Keratinocyte (primary cell): ENCODE results near the gene CLNK. TPM values are rescaled to one million over a fixed set of nuclear protein-coding genes. Genes with fewer than 3 reads are reported as not detected.

Experiments
- DNase-seq: peaks from one replicate; pipeline ENCODE4 v3.0.0-alpha.2; 2011; ENCODE audit warnings: low read depth, missing footprints, low spot score
- FAIRE-seq: peaks from 2 replicates; lab custom pipeline; 2011; peaks lifted over from hg19 to GRCh38; lab: Jason Lieb, UNC
- H2AFZ ChIP-seq: 2 replicates; pipeline ENCODE4 v1.6.0; 2012; ENCODE audit warnings: low read length, control low read depth, inconsistent platforms; ENCODE audit not compliant: control insufficient read depth
- H3K27ac ChIP-seq: 2 replicates; pipeline ENCODE4 v1.5.1; 2011; ENCODE audit warnings: low read length; ENCODE audit not compliant: control insufficient read depth, insufficient read depth
- H3K27me3 ChIP-seq: 3 replicates; pipeline ENCODE4 v1.6.0; 2011; ENCODE audit warnings: low read length; ENCODE audit not compliant: control insufficient read depth, insufficient read depth; ENCODE audit errors: extremely low read depth
- H3K36me3 ChIP-seq, 2 experiments: 2 replicates in 1 of 2; 3 replicates in 1 of 2; pipeline ENCODE4 v1.5.1; 2011; ENCODE audit warnings: low read length in 2 of 2, mild to moderate bottlenecking in 1 of 2; ENCODE audit not compliant: control insufficient read depth in 2 of 2, insufficient read depth in 2 of 2; ENCODE audit errors: extremely low read depth in 1 of 2
- H3K4me1 ChIP-seq: 3 replicates; pipeline ENCODE4 v1.5.1; 2011; ENCODE audit warnings: low read length; ENCODE audit not compliant: control insufficient read depth, insufficient read depth; ENCODE audit errors: extremely low read depth
- H3K4me2 ChIP-seq: 3 replicates; pipeline ENCODE4 v1.6.0; 2011; ENCODE audit warnings: low read depth, low read length; ENCODE audit not compliant: control insufficient read depth, insufficient read depth; ENCODE audit errors: extremely low read depth
- H3K4me3 ChIP-seq, 3 experiments: fragments of 200-600 bp in 1 of 3; sonication (generic) in 1 of 3; 2 replicates in 2 of 3; 3 replicates in 1 of 3; pipeline ENCODE4 v1.5.1; 2011 to 2016; ENCODE audit warnings: low read length in 3 of 3, mild to moderate bottlenecking in 3 of 3, control low read depth in 2 of 3, inconsistent platforms in 1 of 3, low read depth in 1 of 3, mixed read lengths in 1 of 3, mixed run types in 1 of 3, moderate library complexity in 1 of 3; ENCODE audit not compliant: control insufficient read depth in 2 of 3, insufficient read depth in 2 of 3; ENCODE audit errors: extremely low read depth in 1 of 3
- H3K79me2 ChIP-seq: 2 replicates; pipeline ENCODE4 v1.6.0; 2012; ENCODE audit warnings: low read length; ENCODE audit not compliant: control insufficient read depth, insufficient read depth
- H3K9ac ChIP-seq: 3 replicates; pipeline ENCODE4 v1.6.0; 2011; ENCODE audit warnings: low read length; ENCODE audit not compliant: control insufficient read depth, insufficient read depth; ENCODE audit errors: extremely low read depth
- H3K9me1 ChIP-seq: 3 replicates; pipeline ENCODE4 v1.6.0; 2011; ENCODE audit warnings: low read length; ENCODE audit not compliant: control insufficient read depth, insufficient read depth; ENCODE audit errors: extremely low read depth
- H3K9me3 ChIP-seq: 2 replicates; pipeline ENCODE4 v1.5.1; 2012; ENCODE audit warnings: low read depth, low read length; ENCODE audit not compliant: control insufficient read depth
- H4K20me1 ChIP-seq: 3 replicates; pipeline ENCODE4 v1.6.0; 2011; ENCODE audit warnings: low read length; ENCODE audit not compliant: control insufficient read depth, insufficient read depth; ENCODE audit errors: extremely low read depth
- EZH2 ChIP-seq: IDR thresholded peaks from one replicate; pipeline ENCODE4 v1.6.1; 2012; ENCODE audit warnings: inconsistent platforms, mild to moderate bottlenecking, low read length, moderate library complexity
- dilution Hi-C: fragments of 300-500 bp; cut with MboI; formaldehyde crosslinking; loops from one replicate; pipeline ENCODE4 v1.7.0; 2020; ENCODE audit warnings: low sequenced_read_pairs; ENCODE audit not compliant: extremely low pct_ligation_motif_present
- polyA plus RNA-seq, 5 experiments: library from polyadenylated mRNA; depleted of rRNA in 3 of 5; stranded (reverse) in 3 of 5; stranded (forward) in 1 of 5; unstranded in 1 of 5; fragments of >200 nt; gene quantifications; 1 replicate in 1 of 5; 2 replicates in 3 of 5; 3 replicates in 1 of 5; pipeline versions ENCODE4 v1.2.1 to v1.2.3, GENCODE V29; 2011 to 2012; ENCODE audit warnings: missing spikeins in 2 of 5, low read depth in 1 of 5, low replicate concordance in 1 of 5
- TF ChIP-seq, protein P1 (sequence below), 3 experiments: IDR thresholded peaks in 1 of 3; conservative IDR thresholded peaks in 1 of 3; optimal IDR thresholded peaks in 1 of 3; 2 replicates in 2 of 3; 3 replicates in 1 of 3; pipeline versions ENCODE3 to v1.5.1; 2011; ENCODE audit warnings: low read length in 3 of 3, mild to moderate bottlenecking in 3 of 3, moderate library complexity in 2 of 3, control low read depth in 1 of 3, inconsistent platforms in 1 of 3; ENCODE audit not compliant: insufficient read depth in 2 of 3; ENCODE audit errors: extremely low read depth in 1 of 3

The CLNK gene
- polyA plus RNA-seq, 1 donor (not counting 4 experiments of a cell fraction or from before 2014, with no cell fraction given): not detected

DNA sequence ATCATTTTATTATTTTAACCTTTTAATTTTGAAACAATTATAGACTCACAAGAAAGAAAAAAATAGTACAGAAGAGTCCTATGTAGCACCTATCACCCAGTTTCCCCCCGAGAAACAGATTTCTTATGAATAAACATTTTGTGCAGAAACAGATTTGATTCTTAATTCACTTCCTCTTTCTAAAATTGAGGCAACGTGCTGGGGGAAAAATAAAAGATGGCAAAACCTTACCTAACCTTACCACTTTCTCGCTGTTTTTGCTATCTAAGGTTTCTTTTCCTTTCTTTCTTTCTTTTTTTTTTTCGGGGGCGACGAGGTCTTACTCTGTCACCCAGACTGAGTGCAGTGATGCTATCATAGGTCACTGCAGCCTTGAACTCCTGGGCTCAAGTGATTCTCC lies 4.3 kb upstream of the CLNK start:
- TF ChIP-seq EZH2: no peak
- TF ChIP-seq, protein P1, sequence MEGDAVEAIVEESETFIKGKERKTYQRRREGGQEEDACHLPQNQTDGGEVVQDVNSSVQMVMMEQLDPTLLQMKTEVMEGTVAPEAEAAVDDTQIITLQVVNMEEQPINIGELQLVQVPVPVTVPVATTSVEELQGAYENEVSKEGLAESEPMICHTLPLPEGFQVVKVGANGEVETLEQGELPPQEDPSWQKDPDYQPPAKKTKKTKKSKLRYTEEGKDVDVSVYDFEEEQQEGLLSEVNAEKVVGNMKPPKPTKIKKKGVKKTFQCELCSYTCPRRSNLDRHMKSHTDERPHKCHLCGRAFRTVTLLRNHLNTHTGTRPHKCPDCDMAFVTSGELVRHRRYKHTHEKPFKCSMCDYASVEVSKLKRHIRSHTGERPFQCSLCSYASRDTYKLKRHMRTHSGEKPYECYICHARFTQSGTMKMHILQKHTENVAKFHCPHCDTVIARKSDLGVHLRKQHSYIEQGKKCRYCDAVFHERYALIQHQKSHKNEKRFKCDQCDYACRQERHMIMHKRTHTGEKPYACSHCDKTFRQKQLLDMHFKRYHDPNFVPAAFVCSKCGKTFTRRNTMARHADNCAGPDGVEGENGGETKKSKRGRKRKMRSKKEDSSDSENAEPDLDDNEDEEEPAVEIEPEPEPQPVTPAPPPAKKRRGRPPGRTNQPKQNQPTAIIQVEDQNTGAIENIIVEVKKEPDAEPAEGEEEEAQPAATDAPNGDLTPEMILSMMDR (optimal IDR thresholded peaks at IDR 0.05 in 1 of 3, IDR thresholded peaks at IDR 0.05 in 1 of 3, conservative IDR thresholded peaks at IDR 0.05 in 1 of 3; ENCODE audit: extremely low read depth in 1 of 3, insufficient read depth in 2 of 3, low read length in 3 of 3): no peak
- DNase-seq: no peak
- Histone ChIP-seq H3K9me1 (no peaks in the 10 kb centered on the region), H3K4me3 (no peak overlapping the region), H3K9me3 (no peaks in the 10 kb centered on the region), H3K4me1 (peaks cover 2% of the 10 kb centered on the region), H3K4me2 (no peak overlapping the region), H3K36me3 (no peaks in the 10 kb centered on the region), H3K27me3 (no peaks in the 10 kb centered on the region), H2AFZ (no peak overlapping the region), H3K9ac (no peak overlapping the region), H4K20me1 (no peaks in the 10 kb centered on the region), H3K79me2 (no peaks in the 10 kb centered on the region), H3K27ac (no peak overlapping the region)
- FAIRE-seq: no peak
- dilution Hi-C loops: no loop called here

DNA sequence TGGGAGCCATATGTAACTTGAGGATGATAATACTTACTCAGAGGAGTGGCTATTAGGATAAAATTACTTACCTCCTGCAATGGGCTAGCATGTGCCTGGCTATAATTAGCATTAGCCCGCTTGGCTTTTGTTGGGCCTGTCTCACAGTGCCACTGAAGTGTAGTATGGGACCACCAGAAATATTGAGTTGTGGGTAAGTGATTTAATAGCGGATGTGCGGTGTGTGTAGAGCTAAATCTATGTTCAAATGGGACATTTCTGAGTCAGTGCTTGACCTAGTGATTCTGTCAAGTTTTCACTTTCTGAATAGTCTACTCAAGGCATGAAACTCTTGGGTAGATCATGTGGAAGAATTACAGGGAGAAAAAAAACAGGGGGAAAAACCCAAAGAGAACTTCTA lies 3.5 kb upstream of the CLNK start:
- dilution Hi-C loops: no loop called here
- no peak for TF ChIP-seq EZH2
- no peak for FAIRE-seq

DNA sequence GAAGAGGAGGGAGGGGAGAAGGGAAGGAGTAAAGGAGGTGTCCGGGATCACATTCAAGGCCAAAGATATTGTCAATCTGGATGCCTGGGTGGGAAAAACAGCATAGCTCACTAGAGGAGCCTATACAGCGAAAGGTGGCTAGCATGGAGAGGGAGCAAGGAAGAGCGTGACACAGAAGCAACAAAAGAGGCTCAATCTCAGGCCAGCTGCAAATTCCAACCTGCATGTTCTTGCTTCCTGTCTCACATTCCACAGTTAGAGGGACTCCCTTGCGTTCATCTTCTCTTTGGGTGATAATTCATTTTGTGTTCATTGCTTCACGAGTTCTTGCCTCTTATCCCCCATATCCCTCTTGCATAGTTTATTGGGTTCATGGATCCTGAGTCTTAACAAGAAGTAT lies 3.0 kb upstream of the CLNK start:
- FAIRE-seq (no peak), DNase-seq (no peak)
- H3K36me3 ChIP-seq: no peaks in the 10 kb centered on the region
- no peak overlapping the region for H3K4me3 ChIP-seq
- TF ChIP-seq, protein P1 (optimal IDR thresholded peaks at IDR 0.05 in 1 of 3, IDR thresholded peaks at IDR 0.05 in 1 of 3, conservative IDR thresholded peaks at IDR 0.05 in 1 of 3; ENCODE audit: extremely low read depth in 1 of 3, insufficient read depth in 2 of 3, low read length in 3 of 3): no peak
- no peak for TF ChIP-seq EZH2
- H3K9me1 ChIP-seq: no peaks in the 10 kb centered on the region
- no peaks in the 10 kb centered on the region for H3K4me1 ChIP-seq
- no peaks in the 10 kb centered on the region for H3K27me3 ChIP-seq
- H2AFZ ChIP-seq: no peak overlapping the region
- no peak overlapping the region for H3K4me2 ChIP-seq
- no peak overlapping the region for H3K27ac ChIP-seq
- no peak overlapping the region for H3K9ac ChIP-seq
- H3K9me3 ChIP-seq: no peaks in the 10 kb centered on the region
- dilution Hi-C loops: no loop called here
- H4K20me1 ChIP-seq: no peaks in the 10 kb centered on the region
- no peaks in the 10 kb centered on the region for H3K79me2 ChIP-seq

More for the DNA sequence above, 3.5 kb upstream of the CLNK start:
- no peak overlapping the region for H3K27ac ChIP-seq
- H3K27me3 ChIP-seq: no peaks in the 10 kb centered on the region
- no peak overlapping the region for H2AFZ ChIP-seq
- no peak overlapping the region for H3K4me3 ChIP-seq
- no peak overlapping the region for H3K4me2 ChIP-seq
- H3K79me2 ChIP-seq: no peaks in the 10 kb centered on the region
- no peaks in the 10 kb centered on the region for H3K4me1 ChIP-seq
- no peaks in the 10 kb centered on the region for H3K36me3 ChIP-seq
- H3K9me3 ChIP-seq: no peaks in the 10 kb centered on the region
- H3K9ac ChIP-seq: no peak overlapping the region
- no peaks in the 10 kb centered on the region for H4K20me1 ChIP-seq
- DNase-seq: no peak
- H3K9me1 ChIP-seq: no peaks in the 10 kb centered on the region
